ENCODE measurements around the gene GAK.

GRCh38 chr4:866761-867390 lies 65.2 kb downstream of the GAK start:
- no peak for TF ChIP-seq CTCF (IDR thresholded peaks at IDR 0.05; ENCODE audit: low read depth, low read length, missing input control)
- no peak for TF ChIP-seq TAF1 (conservative IDR thresholded peaks at IDR 0.05)
- no peak for TF ChIP-seq ZBTB33 (IDR thresholded peaks at IDR 0.05)
- no peak for TF ChIP-seq RAD21 (IDR thresholded peaks at IDR 0.05)
- no peak for TF ChIP-seq REST (IDR thresholded peaks at IDR 0.05)
- TF ChIP-seq ATF3 (IDR thresholded peaks at IDR 0.05): no peak
